ENCODE measurements around the gene EDA. TPM values are rescaled to one million over a fixed set of nuclear protein-coding genes. Genes with fewer than 3 reads are reported as not detected.

The EDA gene
- total RNA-seq, 1 experiment from 2014 or later, result 0.15 TPM

- no peak for TF ChIP-seq EZH2phosphoT487 (IDR thresholded peaks at IDR 0.05; ENCODE audit: borderline replicate concordance, low read length)
- TF ChIP-seq CTCF (conservative IDR thresholded peaks at IDR 0.05; ENCODE audit: low read depth, low read length), result no peak
- no peak for TF ChIP-seq EZH2 (IDR thresholded peaks at IDR 0.05; ENCODE audit: low read length, unreplicated experiment)
These were observed 260.3 kb downstream of the EDA start for GRCh38 chrX:69876221-69876620.

GRCh38 chrX:69884210-69884609 is 268.3 kb downstream of the EDA start:
- H3K4me2 ChIP-seq (ENCODE audit: low read length), result no peak overlapping the region
- CTCF ChIA-PET, result no interaction called here
- DNase-seq, result no peak
- intact Hi-C loops (cut with micrococcal nuclease), result no loop called here
- H3K79me2 ChIP-seq (ENCODE audit: low read length), result no peaks in the 10 kb centered on the region
- H3K9me3 ChIP-seq (ENCODE audit: low read length), result no peaks in the 10 kb centered on the region
- POLR2A ChIA-PET (ENCODE audit: unreplicated experiment), result no interaction called here
- no peak overlapping the region for H3K9ac ChIP-seq (ENCODE audit: low read length)
- H4K20me1 ChIP-seq (ENCODE audit: low read length), result no peaks in the 10 kb centered on the region
- TF ChIP-seq CTCF (conservative IDR thresholded peaks at IDR 0.05; ENCODE audit: low read depth, low read length) (no peak), EZH2 (IDR thresholded peaks at IDR 0.05; ENCODE audit: low read length, unreplicated experiment) (no peak), EZH2phosphoT487 (IDR thresholded peaks at IDR 0.05; ENCODE audit: borderline replicate concordance, low read length) (no peak)
- H3K4me3 ChIP-seq (ENCODE audit: low read length), result no peak overlapping the region
- no peak overlapping the region for H3K27ac ChIP-seq (ENCODE audit: low read length)
- BruUV-seq (replicated peaks), result no TSS peak
- no peaks in the 10 kb centered on the region for H3K4me1 ChIP-seq (ENCODE audit: insufficient read depth, low read length)
- no peaks in the 10 kb centered on the region for H3K27me3 ChIP-seq (ENCODE audit: low read length)
- no peaks in the 10 kb centered on the region for H3F3A ChIP-seq (ENCODE audit: low read length, unreplicated experiment)
- no peaks in the 10 kb centered on the region for H3K9me2 ChIP-seq (replicated peaks; ENCODE audit: low read length)
- H3K36me3 ChIP-seq (ENCODE audit: low read depth, low read length), result no peaks in the 10 kb centered on the region
- no peak for ATAC-seq
- H2AFZ ChIP-seq (ENCODE audit: low read length), result no peak overlapping the region

More at GRCh38 chrX:69876221-69876620, 260.3 kb downstream of the EDA start:
- BruUV-seq (replicated peaks), result no TSS peak
- intact Hi-C loops (cut with micrococcal nuclease), result no loop called here
- Histone ChIP-seq H3K27me3 (ENCODE audit: low read length) (no peaks in the 10 kb centered on the region), H3F3A (ENCODE audit: low read length, unreplicated experiment) (no peaks in the 10 kb centered on the region), H3K27ac (ENCODE audit: low read length) (no peak overlapping the region), H3K9ac (ENCODE audit: low read length) (no peak overlapping the region), H3K79me2 (ENCODE audit: low read length) (no peaks in the 10 kb centered on the region), H3K4me1 (ENCODE audit: insufficient read depth, low read length) (no peaks in the 10 kb centered on the region), H3K9me3 (ENCODE audit: low read length) (no peaks in the 10 kb centered on the region), H3K36me3 (ENCODE audit: low read depth, low read length) (no peaks in the 10 kb centered on the region), H4K20me1 (ENCODE audit: low read length) (no peaks in the 10 kb centered on the region), H2AFZ (ENCODE audit: low read length) (no peak overlapping the region), H3K4me3 (ENCODE audit: low read length) (no peak overlapping the region), H3K9me2 (replicated peaks; ENCODE audit: low read length) (no peaks in the 10 kb centered on the region), H3K4me2 (ENCODE audit: low read length) (no peak overlapping the region)
- no peak for DNase-seq
- no peak for ATAC-seq
- CTCF ChIA-PET, result no interaction called here
- POLR2A ChIA-PET (ENCODE audit: unreplicated experiment), result no interaction called here

GRCh38 chrX:69896046-69896445 is 280.1 kb downstream of the EDA start:
- H3K4me3 ChIP-seq (ENCODE audit: low read length), result no peak overlapping the region
- H4K20me1 ChIP-seq (ENCODE audit: low read length), result no peaks in the 10 kb centered on the region
- no peaks in the 10 kb centered on the region for H3K79me2 ChIP-seq (ENCODE audit: low read length)
- BruUV-seq (replicated peaks), result no TSS peak
- no peak overlapping the region for H3K4me2 ChIP-seq (ENCODE audit: low read length)
- CTCF ChIA-PET, result interaction anchor here (0.6 kb wide), 1 partner anchor 191 kb away, joined by 4 read pairs; no protein-coding TSS in a partner anchor
- no peak for DNase-seq
- H2AFZ ChIP-seq (ENCODE audit: low read length), result no peak overlapping the region
- H3F3A ChIP-seq (ENCODE audit: low read length, unreplicated experiment), result no peaks in the 10 kb centered on the region
- no peak overlapping the region for H3K9ac ChIP-seq (ENCODE audit: low read length)
- H3K9me2 ChIP-seq (replicated peaks; ENCODE audit: low read length), result no peaks in the 10 kb centered on the region
- no peaks in the 10 kb centered on the region for H3K27me3 ChIP-seq (ENCODE audit: low read length)
- H3K36me3 ChIP-seq (ENCODE audit: low read depth, low read length), result no peaks in the 10 kb centered on the region
- POLR2A ChIA-PET (ENCODE audit: unreplicated experiment), result no interaction called here
- no peak overlapping the region for H3K27ac ChIP-seq (ENCODE audit: low read length)
- TF ChIP-seq EZH2 (IDR thresholded peaks at IDR 0.05; ENCODE audit: low read length, unreplicated experiment) (no peak), CTCF (conservative IDR thresholded peaks at IDR 0.05; ENCODE audit: low read depth, low read length) (no peak), EZH2phosphoT487 (IDR thresholded peaks at IDR 0.05; ENCODE audit: borderline replicate concordance, low read length) (no peak)
- H3K4me1 ChIP-seq (ENCODE audit: insufficient read depth, low read length), result no peaks in the 10 kb centered on the region
- intact Hi-C loops (cut with micrococcal nuclease), result no loop called here
- no peak for ATAC-seq
- no peaks in the 10 kb centered on the region for H3K9me3 ChIP-seq (ENCODE audit: low read length)

Data from PC-3 (cell line).